ENCODE data around the gene CRTC1.
"Not testable (repeated sequence)": the region's sequence is repeated elsewhere in the genome, so short reads cannot be mapped to it uniquely, and the experiment has no call there.

CRTC1 gene

GRCh38 chr19:18815673-18816072 is 132.2 kb downstream of the CRTC1 start:
- no peak for DNase-seq
- no peak overlapping the region for H3K4me3 Mint-ChIP-seq
- peaks cover 9% of the 10 kb centered on the region for H3K27me3 Mint-ChIP-seq
- H3K27ac Mint-ChIP-seq, result no peak overlapping the region
- H3K36me3 Mint-ChIP-seq (ENCODE audit: low read depth), result no peaks in the 10 kb centered on the region
- H3K9me3 Mint-ChIP-seq, result no peaks in the 10 kb centered on the region
- H3K4me1 Mint-ChIP-seq (ENCODE audit: low read depth), result no peaks in the 10 kb centered on the region

DNA sequence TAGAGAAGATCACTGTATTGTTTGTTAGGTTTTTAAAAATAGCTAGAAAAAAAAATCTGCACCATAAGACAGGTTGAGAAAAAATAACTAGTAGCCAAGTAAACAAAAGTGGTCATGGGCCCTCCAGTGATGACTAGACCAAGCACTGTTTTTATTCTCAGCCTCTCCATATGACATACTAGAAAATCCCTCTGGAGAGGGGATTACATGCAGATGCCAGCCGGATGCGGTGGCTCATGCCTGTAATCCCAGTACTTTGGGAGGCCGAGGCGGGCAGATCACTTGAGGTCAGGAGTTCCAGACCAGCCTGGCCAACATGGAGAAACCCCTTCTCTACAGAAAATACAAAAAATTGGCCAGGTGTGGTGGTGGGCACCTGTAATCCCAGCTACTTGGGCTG is 133.2 kb downstream of the CRTC1 start:
- H3K27me3 Mint-ChIP-seq; H3K4me1 Mint-ChIP-seq (ENCODE audit: low read depth); H3K27ac Mint-ChIP-seq; H3K9me3 Mint-ChIP-seq; DNase-seq; H3K4me3 Mint-ChIP-seq; H3K36me3 Mint-ChIP-seq (ENCODE audit: low read depth): not testable (repeated sequence)

GRCh38 chr19:18817574-18817973 is 134.1 kb downstream of the CRTC1 start:
- H3K27ac Mint-ChIP-seq, result no peak overlapping the region
- H3K9me3 Mint-ChIP-seq, result no peaks in the 10 kb centered on the region
- no peaks in the 10 kb centered on the region for H3K36me3 Mint-ChIP-seq (ENCODE audit: low read depth)
- DNase-seq, result no peak
- no peak overlapping the region for H3K4me3 Mint-ChIP-seq
- peaks cover 4% of the 10 kb centered on the region for H3K27me3 Mint-ChIP-seq
- no peaks in the 10 kb centered on the region for H3K4me1 Mint-ChIP-seq (ENCODE audit: low read depth)

DNA sequence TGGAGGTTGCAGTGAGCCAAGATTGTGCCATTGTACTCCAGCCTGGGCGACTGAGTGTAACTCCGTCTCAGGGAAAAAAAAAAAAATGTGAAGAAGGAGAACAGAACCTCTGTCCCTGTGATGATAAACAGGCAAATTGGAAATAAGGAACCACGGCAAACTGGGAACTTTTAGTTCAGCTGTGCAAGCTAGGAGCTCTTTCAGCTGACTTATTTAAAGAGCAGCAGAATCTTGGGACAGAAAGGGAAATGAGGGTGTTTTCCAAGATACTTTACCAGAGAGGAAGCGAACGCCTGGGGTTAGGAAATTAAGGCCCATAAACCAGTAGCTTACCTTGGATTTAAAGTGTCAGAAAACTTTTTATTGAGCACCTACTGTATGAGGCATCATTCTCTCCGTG is 145.3 kb downstream of the CRTC1 start:
- H3K4me3 Mint-ChIP-seq, result no peak overlapping the region
- H3K36me3 Mint-ChIP-seq (ENCODE audit: low read depth), result peaks cover 13% of the 10 kb centered on the region
- H3K4me1 Mint-ChIP-seq (ENCODE audit: low read depth), result peaks cover 11% of the 10 kb centered on the region
- DNase-seq, result no peak
- H3K9me3 Mint-ChIP-seq, result no peaks in the 10 kb centered on the region
- H3K27ac Mint-ChIP-seq, result no peak overlapping the region
- peaks cover 5% of the 10 kb centered on the region for H3K27me3 Mint-ChIP-seq

DNA sequence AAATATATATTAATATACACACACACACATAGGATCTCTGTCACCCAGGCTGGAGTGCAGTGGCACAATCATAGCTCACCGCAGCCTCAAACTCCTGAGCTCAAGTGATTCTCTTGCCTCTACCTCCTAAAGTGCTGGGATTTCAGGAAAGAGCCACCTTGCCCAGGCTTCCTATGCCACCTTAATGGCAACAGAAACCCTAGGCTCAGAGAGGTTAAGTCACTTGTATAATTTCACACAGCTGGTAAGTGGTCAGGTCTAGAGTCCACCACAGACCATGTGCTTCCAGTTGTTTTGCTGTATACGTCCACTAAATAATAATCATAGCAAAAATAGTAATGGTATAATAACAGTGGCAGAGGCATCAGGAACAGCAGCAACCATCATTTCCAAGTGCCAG is 147.0 kb downstream of the CRTC1 start:
- Mint-ChIP-seq H3K36me3 (ENCODE audit: low read depth) (peaks cover 30% of the 10 kb centered on the region), H3K9me3 (no peaks in the 10 kb centered on the region), H3K27ac (no peak overlapping the region), H3K27me3 (peaks cover 5% of the 10 kb centered on the region), H3K4me1 (ENCODE audit: low read depth) (peaks cover 28% of the 10 kb centered on the region), H3K4me3 (peak overlapping the region; percentile 36)
- no peak for DNase-seq

GRCh38 chr19:18831524-18832305 is 148.2 kb downstream of the CRTC1 start, which contains the start of gene UPF1:
Gene UPF1, plus strand, starts transcription at chr19:18831959. Its CDS starts 251 bp downstream, at chr19:18832210.
- Mint-ChIP-seq H3K4me1 (ENCODE audit: low read depth) (peaks cover 39% of the 10 kb centered on the region), H3K36me3 (ENCODE audit: low read depth) (peaks cover 41% of the 10 kb centered on the region), H3K4me3 (peak within 1 kb of the TSS; percentile 94), H3K27ac (peak within 1 kb of the TSS; percentile 92), H3K27me3 (peaks cover 5% of the 10 kb centered on the region), H3K9me3 (no peaks in the 10 kb centered on the region)
- DNase-seq, result peak; percentile 94
